PFSK-1 (cell line): ENCODE data around the gene IPPK.

ENCODE experiments used
- POLR2AphosphoS5 ChIP-seq: IDR thresholded peaks from 2 replicates; pipeline ENCODE4 v1.6.1; 2012; ENCODE audit warnings: low read depth, mild to moderate bottlenecking, control low read depth, low read length, moderate library complexity
- REST ChIP-seq, 2 experiments: IDR thresholded peaks; 2 replicates each; pipeline versions ENCODE4 v1.6.1 to v1.8.0; 2011 to 2012; ENCODE audit warnings: low read depth in 2 of 2, low read length in 2 of 2, control low read depth in 1 of 2, inconsistent platforms in 1 of 2, mild to moderate bottlenecking in 1 of 2, moderate library complexity in 1 of 2; ENCODE audit not compliant: insufficient read depth in 1 of 2

GRCh38 chr9:92638621-92639101, 31.3 kb downstream of the IPPK start:
- TF ChIP-seq REST (IDR thresholded peaks at IDR 0.05; ENCODE audit: insufficient read depth in 1 of 2, low read depth in 2 of 2, low read length in 2 of 2) (no peak), POLR2AphosphoS5 (no peak)
